Calu3 (cell line): ENCODE measurements around the gene BLACAT1. TPM values are rescaled to one million over a fixed set of nuclear protein-coding genes. Genes with fewer than 3 reads are reported as not detected.

Experiments used
- BruUV-seq: library from RNA; stranded (reverse); fragments of 400-500 nt; replicated peaks from 2 replicates; lab custom pipeline; 2021; lab: Mats Ljungman, UMichigan
- CTCF ChIA-PET: fragments of 300-600 bp; sonication (Branson Sonifier 250); formaldehyde crosslinking; loops from one replicate; lab custom pipeline; 2022; ENCODE audit warnings: antibody characterized with exemption; lab: Charles Lee
- DNase-seq: peaks from one replicate; pipeline ENCODE4 v3.0.0; 2022
- H3K27ac Mint-ChIP-seq: one replicate; pipeline ENCODE4 v1.8.0; 2022; ENCODE audit warnings: mixed read lengths; ENCODE audit not compliant: unreplicated experiment
- H3K27me3 Mint-ChIP-seq: one replicate; pipeline ENCODE4 v1.8.0; 2022; ENCODE audit warnings: mixed read lengths; ENCODE audit not compliant: unreplicated experiment
- H3K36me3 Mint-ChIP-seq: one replicate; pipeline ENCODE4 v1.8.0; 2022; ENCODE audit warnings: mild to moderate bottlenecking, moderate library complexity, mixed read lengths; ENCODE audit not compliant: insufficient read depth, unreplicated experiment
- H3K4me1 Mint-ChIP-seq: one replicate; pipeline ENCODE4 v1.8.0; 2022; ENCODE audit warnings: mild to moderate bottlenecking, low read depth, mixed read lengths; ENCODE audit not compliant: unreplicated experiment
- H3K4me3 Mint-ChIP-seq: one replicate; pipeline ENCODE4 v1.8.0; 2022; ENCODE audit warnings: mild to moderate bottlenecking, low read depth, moderate library complexity, mixed read lengths; ENCODE audit not compliant: unreplicated experiment
- H3K9me3 Mint-ChIP-seq: one replicate; pipeline ENCODE4 v1.8.0; 2022; ENCODE audit warnings: low read depth, mixed read lengths; ENCODE audit not compliant: unreplicated experiment
- CTCF ChIP-seq: fragments of 200-600 bp; IDR thresholded peaks from one replicate; pipeline ENCODE4 v1.8.0; 2022; ENCODE audit warnings: antibody characterized with exemption; ENCODE audit not compliant: unreplicated experiment
- intact Hi-C: fragments of 100-400 bp; cut with micrococcal nuclease; formaldehyde crosslinking; loops from one replicate; pipeline ENCODE4 v1.10.0; 2022; ENCODE audit not compliant: unreplicated experiment
- total RNA-seq: library from RNA; stranded (reverse); gene quantifications from 2 replicates; pipeline ENCODE4 v1.2.3, GENCODE V29; 2022

The BLACAT1 gene
- total RNA-seq, 1 experiment from 2014 or later = 14.2 TPM

DNA sequence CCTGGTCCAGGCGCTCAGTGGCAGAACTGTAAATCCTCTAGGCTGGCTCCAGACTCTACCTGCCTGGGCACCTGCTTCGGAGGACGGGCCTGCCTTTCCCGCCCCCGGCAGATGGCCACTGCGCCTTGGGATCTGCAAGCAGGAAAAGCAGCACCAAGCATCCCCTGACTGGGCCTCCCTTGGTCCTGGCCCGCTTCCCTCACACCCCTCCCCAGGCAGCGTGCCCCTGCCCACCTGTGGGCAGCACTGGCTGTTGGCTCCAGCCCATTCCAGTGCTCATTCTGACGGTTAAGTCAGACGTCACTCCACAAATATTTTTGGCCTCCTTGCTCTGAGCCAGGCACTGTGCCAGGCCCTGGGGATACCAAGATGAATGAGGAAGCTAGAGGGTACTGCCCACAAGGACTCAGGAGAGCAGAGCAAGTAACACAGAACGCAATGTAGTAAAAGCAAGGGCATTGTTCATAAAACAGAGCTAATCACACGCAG lies 22.0 kb upstream of the BLACAT1 start:
- peak overlapping the region; percentile 29 for H3K4me3 Mint-ChIP-seq
- no TSS peak for BruUV-seq
- TF ChIP-seq CTCF = no peak
- peak overlapping the region; percentile 68 for H3K27ac Mint-ChIP-seq
- H3K9me3 Mint-ChIP-seq = peaks cover 6% of the 10 kb centered on the region
- H3K27me3 Mint-ChIP-seq = peaks cover 44% of the 10 kb centered on the region
- peaks cover 30% of the 10 kb centered on the region for H3K4me1 Mint-ChIP-seq
- intact Hi-C loops = no loop called here
- CTCF ChIA-PET = interaction anchor here (0.7 to 1.8 kb wide), 20 partner anchors 10 to 974 kb away, joined by 3 to 20 read pairs (median 4); partner anchors contain the start of gene CDK18
- DNase-seq = peak; percentile 96
- H3K36me3 Mint-ChIP-seq = peaks cover 6% of the 10 kb centered on the region

- Mint-ChIP-seq H3K27me3 (peaks cover 41% of the 10 kb centered on the region), H3K9me3 (peaks cover 6% of the 10 kb centered on the region), H3K4me1 (peaks cover 30% of the 10 kb centered on the region), H3K27ac (peak overlapping the region; percentile 68), H3K36me3 (peaks cover 6% of the 10 kb centered on the region), H3K4me3 (peak overlapping the region; percentile 29)
- TF ChIP-seq CTCF = no peak
- intact Hi-C loops = no loop called here
- BruUV-seq = no TSS peak
- CTCF ChIA-PET = interaction anchor here (0.9 to 1.8 kb wide), 10 partner anchors 16 to 141 kb away, joined by 4 to 20 read pairs (median 8); no protein-coding TSS in a partner anchor
- DNase-seq = no peak
Observed at GRCh38 chr1:205477121-205477758, 21.4 kb upstream of the BLACAT1 start.

- peaks cover 6% of the 10 kb centered on the region for H3K9me3 Mint-ChIP-seq
- no TSS peak for BruUV-seq
- no peak for TF ChIP-seq CTCF
- peaks cover 35% of the 10 kb centered on the region for H3K27me3 Mint-ChIP-seq
- intact Hi-C loops = no loop called here
- no peak overlapping the region for H3K27ac Mint-ChIP-seq
- no peak for DNase-seq
- peaks cover 6% of the 10 kb centered on the region for H3K36me3 Mint-ChIP-seq
- CTCF ChIA-PET = no interaction called here
- H3K4me1 Mint-ChIP-seq = peaks cover 30% of the 10 kb centered on the region
- no peak overlapping the region for H3K4me3 Mint-ChIP-seq
Observed at GRCh38 chr1:205476648-205477047, 20.8 kb upstream of the BLACAT1 start.

DNA sequence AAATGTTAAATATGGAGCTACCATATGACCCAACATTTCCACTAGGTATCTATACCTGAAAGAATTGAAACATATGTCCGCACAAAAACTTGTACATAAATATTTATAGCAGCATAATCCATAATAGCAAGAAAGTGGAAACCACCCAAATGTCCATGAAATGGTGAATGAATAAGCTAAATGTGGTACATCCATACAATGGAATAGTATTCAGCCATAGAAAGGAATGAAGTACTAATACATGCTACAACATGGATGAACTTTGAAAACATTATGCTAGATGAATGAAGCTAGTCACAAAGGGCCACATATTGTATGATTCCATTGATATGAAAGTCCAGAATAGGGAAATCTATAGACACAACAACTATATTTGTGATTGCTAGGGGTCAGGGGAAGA lies 20.0 kb upstream of the BLACAT1 start:
- H3K4me3 Mint-ChIP-seq = no peak overlapping the region
- no peak overlapping the region for H3K27ac Mint-ChIP-seq
- BruUV-seq = no TSS peak
- no peak for TF ChIP-seq CTCF
- H3K36me3 Mint-ChIP-seq = peaks cover 6% of the 10 kb centered on the region
- H3K9me3 Mint-ChIP-seq = peaks cover 6% of the 10 kb centered on the region
- peaks cover 29% of the 10 kb centered on the region for H3K4me1 Mint-ChIP-seq
- no peak for DNase-seq
- H3K27me3 Mint-ChIP-seq = peaks cover 28% of the 10 kb centered on the region
- intact Hi-C loops = no loop called here
- CTCF ChIA-PET = no interaction called here
